ENCODE data around the gene RHBDF2.

RHBDF2 gene

GRCh38 chr17:76447931-76448652 is 53.1 kb downstream of the RHBDF2 start:
- TF ChIP-seq L3MBTL2 (conservative IDR thresholded peaks at IDR 0.05), result no peak
- TF ChIP-seq ARNT (IDR thresholded peaks at IDR 0.05), result no peak
- no peak for TF ChIP-seq HDGF (IDR thresholded peaks at IDR 0.05; ENCODE audit: borderline replicate concordance)
- TF ChIP-seq BHLHE40 (IDR thresholded peaks at IDR 0.05; ENCODE audit: borderline replicate concordance), result no peak
- TF ChIP-seq SP1 (IDR thresholded peaks at IDR 0.05), result no peak
- TF ChIP-seq FOXA1 (IDR thresholded peaks at IDR 0.05), result no peak
- no peak; the same call in 1 of the 2 replicates for TF ChIP-seq PKNOX1 (IDR thresholded peaks at IDR 0.05)
- no peak for TF ChIP-seq FOXK2 (IDR thresholded peaks at IDR 0.05)
- no peak for TF ChIP-seq LEF1 (IDR thresholded peaks at IDR 0.05; ENCODE audit: borderline replicate concordance)
- TF ChIP-seq CTBP1 (IDR thresholded peaks at IDR 0.05; ENCODE audit: borderline replicate concordance), result no peak
- no peak for TF ChIP-seq FOXM1 (IDR thresholded peaks at IDR 0.05; ENCODE audit: borderline replicate concordance)
- no peak for TF ChIP-seq ZNF384 (IDR thresholded peaks at IDR 0.05)
- ChIA-PET POLR2A (no interaction called here), CTCF (interaction anchor here (0.5 to 1.5 kb wide), 2 partner anchors 43 to 126 kb away, joined by 3 to 7 read pairs; no protein-coding TSS in a partner anchor)

GRCh38 chr17:76446449-76447231 is 54.6 kb downstream of the RHBDF2 start:
- CTCF ChIA-PET, result interaction anchor here (1.6 kb wide), 1 partner anchor 12 kb away, joined by 6 read pairs; no protein-coding TSS in a partner anchor
- POLR2A ChIA-PET, result no interaction called here
- DNase-seq (ENCODE audit: extremely low spot score), result no peak
- TF ChIP-seq SUZ12 (IDR thresholded peaks at IDR 0.05), result no peak
- TF ChIP-seq FOXK2 (IDR thresholded peaks at IDR 0.05), result no peak
- TF ChIP-seq SP1 (IDR thresholded peaks at IDR 0.05), result no peak
- TF ChIP-seq FOXM1 (IDR thresholded peaks at IDR 0.05; ENCODE audit: borderline replicate concordance), result no peak
- no peak for TF ChIP-seq CTBP1 (IDR thresholded peaks at IDR 0.05; ENCODE audit: borderline replicate concordance)
- no peak for TF ChIP-seq PKNOX1 (IDR thresholded peaks at IDR 0.05)
- no peak for TF ChIP-seq ARNT (IDR thresholded peaks at IDR 0.05)
- no peak for TF ChIP-seq L3MBTL2 (conservative IDR thresholded peaks at IDR 0.05)
- no peak for TF ChIP-seq TARDBP (IDR thresholded peaks at IDR 0.05)
- no peak for TF ChIP-seq FOXA1 (IDR thresholded peaks at IDR 0.05)
- TF ChIP-seq ZNF384 (IDR thresholded peaks at IDR 0.05), result no peak
- TF ChIP-seq NFRKB (IDR thresholded peaks at IDR 0.05), result no peak
- no peak for TF ChIP-seq HDGF (IDR thresholded peaks at IDR 0.05; ENCODE audit: borderline replicate concordance)

More at GRCh38 chr17:76447931-76448652, 53.1 kb downstream of the RHBDF2 start:
- no peak for DNase-seq (ENCODE audit: extremely low spot score)

GRCh38 chr17:76445697-76446448 is 55.4 kb downstream of the RHBDF2 start:
- ChIA-PET CTCF (interaction anchor here (0.8 to 1.6 kb wide), 2 partner anchors 13 to 37 kb away, joined by 4 to 6 read pairs; no protein-coding TSS in a partner anchor), POLR2A (no interaction called here)
- no peak for DNase-seq (ENCODE audit: extremely low spot score)
- TF ChIP-seq FOXM1 (IDR thresholded peaks at IDR 0.05; ENCODE audit: borderline replicate concordance), result no peak

- POLR2A ChIA-PET, result interaction anchor here (1.1 kb wide), 1 partner anchor 9 kb away, joined by 5 read pairs; no protein-coding TSS in a partner anchor
- TF ChIP-seq FOXA1 (IDR thresholded peaks at IDR 0.05) (no peak), L3MBTL2 (conservative IDR thresholded peaks at IDR 0.05) (no peak), SP1 (IDR thresholded peaks at IDR 0.05) (no peak), HDGF (IDR thresholded peaks at IDR 0.05; ENCODE audit: borderline replicate concordance) (no peak), CTBP1 (IDR thresholded peaks at IDR 0.05; ENCODE audit: borderline replicate concordance) (no peak)
- DNase-seq (ENCODE audit: extremely low spot score), result no peak
- CTCF ChIA-PET, result interaction anchor here (0.6 to 1.6 kb wide), 2 partner anchors 14 to 17 kb away, joined by 3 to 6 read pairs; no protein-coding TSS in a partner anchor
Measured at GRCh38 chr17:76444518-76445311, 56.5 kb downstream of the RHBDF2 start.

- ChIA-PET POLR2A (interaction anchor here (0.9 kb wide), 1 partner anchor 26 kb away, joined by 3 read pairs; no protein-coding TSS in a partner anchor), CTCF (interaction anchor here (0.6 kb wide), 1 partner anchor 11 kb away, joined by 3 read pairs; no protein-coding TSS in a partner anchor)
- DNase-seq (ENCODE audit: extremely low spot score), result no peak
- TF ChIP-seq PKNOX1 (IDR thresholded peaks at IDR 0.05) (no peak), L3MBTL2 (conservative IDR thresholded peaks at IDR 0.05) (no peak), SP1 (IDR thresholded peaks at IDR 0.05) (no peak), CTBP1 (IDR thresholded peaks at IDR 0.05; ENCODE audit: borderline replicate concordance) (no peak), FOXM1 (IDR thresholded peaks at IDR 0.05; ENCODE audit: borderline replicate concordance) (no peak), FOXK2 (IDR thresholded peaks at IDR 0.05) (no peak), TARDBP (IDR thresholded peaks at IDR 0.05) (no peak), ELF4 (IDR thresholded peaks at IDR 0.05) (no peak), HDGF (IDR thresholded peaks at IDR 0.05; ENCODE audit: borderline replicate concordance) (no peak), ZNF384 (IDR thresholded peaks at IDR 0.05) (no peak), NFRKB (IDR thresholded peaks at IDR 0.05) (no peak)
Measured at GRCh38 chr17:76442341-76443338, 58.6 kb downstream of the RHBDF2 start.
